IMR-90 (cell line): ENCODE results near the gene MICAL3.

Experiments
- CEBPB ChIP-seq: IDR thresholded peaks from 2 replicates; pipeline ENCODE4 v1.6.1; 2012; ENCODE audit warnings: low read depth, low read length, improper control_type of control experiment
- CTCF ChIP-seq: conservative IDR thresholded peaks from 2 replicates; pipeline ENCODE4 v1.5.1; 2012; ENCODE audit warnings: mild to moderate bottlenecking, low read depth, low read length, improper control_type of control experiment
- MXI1 ChIP-seq: IDR thresholded peaks from 2 replicates; pipeline ENCODE4 v1.6.1; 2012; ENCODE audit warnings: low read depth, mild to moderate bottlenecking, low read length, moderate library complexity, borderline replicate concordance
- POLR2A ChIP-seq: IDR thresholded peaks from 2 replicates; pipeline ENCODE4 v1.6.1; 2012; ENCODE audit warnings: mild to moderate bottlenecking, low read depth, low read length
- RAD21 ChIP-seq: IDR thresholded peaks from 2 replicates; pipeline ENCODE4 v1.6.1; 2012; ENCODE audit warnings: low read length, improper control_type of control experiment
- USF2 ChIP-seq: fragments of 150-350 bp; IDR thresholded peaks from 2 replicates; pipeline ENCODE4 v1.6.1; 2017; ENCODE audit warnings: mild to moderate bottlenecking, antibody characterized with exemption, low read length, low read depth

DNA sequence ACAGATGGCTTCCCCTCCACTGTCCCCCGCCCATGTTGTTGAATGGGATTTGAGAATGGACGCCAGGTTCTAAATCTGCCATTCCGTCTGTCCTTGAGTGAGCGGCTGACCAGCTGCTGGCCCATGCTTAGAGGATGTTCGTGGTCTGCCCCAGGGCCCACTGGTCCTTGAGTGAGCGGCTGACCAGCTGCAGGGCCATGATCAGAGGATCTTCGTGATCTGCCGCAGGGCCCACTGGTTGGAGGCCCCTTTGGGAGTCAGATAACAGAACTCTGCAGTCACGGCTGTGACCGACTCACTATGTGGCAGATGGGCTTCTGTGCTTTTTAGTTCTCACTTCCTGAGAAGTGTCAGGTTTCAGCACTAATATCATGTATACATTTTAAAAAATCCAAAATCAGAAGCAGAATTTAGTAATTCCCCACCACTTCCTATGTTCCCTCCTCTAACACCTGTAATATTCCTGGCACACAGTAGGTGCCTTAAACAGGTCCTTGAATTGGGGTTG lies 54.1 kb downstream of the MICAL3 start:
- TF ChIP-seq CTCF, result no peak
- TF ChIP-seq POLR2A, result peak; percentile 7; the same call in 1 of the 2 replicates
- TF ChIP-seq MXI1, result no peak
- no peak for TF ChIP-seq USF2
- no peak for TF ChIP-seq RAD21
- no peak for TF ChIP-seq CEBPB
